Type B pancreatic cell (in vitro differentiated cells): ENCODE results near the gene TRIM33. TPM values are rescaled to one million over a fixed set of nuclear protein-coding genes. Genes with fewer than 3 reads are reported as not detected.

ENCODE experiments used
- DNase-seq: peaks from one replicate; pipeline ENCODE4 v3.0.0; 2021; ENCODE audit warnings: mixed read lengths; ENCODE audit not compliant: unreplicated experiment; ENCODE audit errors: extremely low spot score
- H3K27ac Mint-ChIP-seq: 2 replicates; pipeline ENCODE4 v1.8.0; 2021; ENCODE audit warnings: mild to moderate bottlenecking, mixed read lengths
- H3K27me3 Mint-ChIP-seq: 2 replicates; pipeline ENCODE4 v1.8.0; 2021; ENCODE audit warnings: mixed read lengths
- H3K36me3 Mint-ChIP-seq: 2 replicates; pipeline ENCODE4 v1.8.0; 2021; ENCODE audit warnings: mixed read lengths
- H3K4me1 Mint-ChIP-seq: one replicate; pipeline ENCODE4 v1.8.0; 2021; ENCODE audit warnings: mixed read lengths; ENCODE audit not compliant: unreplicated experiment
- H3K4me3 Mint-ChIP-seq: 2 replicates; pipeline ENCODE4 v1.8.0; 2021; ENCODE audit warnings: mild to moderate bottlenecking, mixed read lengths
- H3K9me3 Mint-ChIP-seq: 2 replicates; pipeline ENCODE4 v1.8.0; 2021; ENCODE audit warnings: mixed read lengths
- total RNA-seq: library from RNA; stranded (reverse); gene quantifications from 2 replicates; pipeline ENCODE4 v1.2.1, GENCODE V29; 2021; ENCODE audit warnings: low replicate concordance
- TF ChIP-seq, protein P1 (sequence below): fragments of 200-600 bp; sonication (generic); conservative IDR thresholded peaks from 2 replicates; pipeline ENCODE4 v1.5.0; 2021; ENCODE audit warnings: antibody characterized with exemption, mild to moderate bottlenecking

The TRIM33 gene
- total RNA-seq, 1 donor from 2014 or later, result 46.6 TPM

DNA sequence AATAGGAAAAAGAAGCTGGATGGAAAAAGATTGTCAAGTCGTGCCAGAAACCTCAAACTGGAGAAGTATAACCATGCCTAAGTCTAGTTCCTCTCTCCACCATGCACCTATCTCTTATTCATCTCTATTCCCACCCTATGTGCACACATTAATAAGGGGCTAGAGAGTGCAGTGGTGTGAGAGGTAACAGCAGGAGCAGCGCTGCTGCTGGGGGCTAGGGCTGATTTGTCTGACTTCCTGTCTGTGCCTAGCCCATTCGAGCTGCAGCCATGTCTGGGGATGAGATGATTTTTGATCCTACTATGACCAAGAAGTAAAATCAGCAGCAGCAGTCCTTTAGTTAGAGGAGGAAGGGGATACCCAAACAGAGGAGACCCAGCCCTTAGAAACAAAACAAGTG, 43.0 kb downstream of the TRIM33 start:
- Mint-ChIP-seq H3K36me3 (peaks cover 12% of the 10 kb centered on the region), H3K4me1 (peaks cover 33% of the 10 kb centered on the region), H3K4me3 (no peak overlapping the region), H3K27ac (peak overlapping the region; percentile 40), H3K27me3 (no peaks in the 10 kb centered on the region), H3K9me3 (peaks cover 10% of the 10 kb centered on the region)
- DNase-seq, result no peak
- TF ChIP-seq, protein P1, sequence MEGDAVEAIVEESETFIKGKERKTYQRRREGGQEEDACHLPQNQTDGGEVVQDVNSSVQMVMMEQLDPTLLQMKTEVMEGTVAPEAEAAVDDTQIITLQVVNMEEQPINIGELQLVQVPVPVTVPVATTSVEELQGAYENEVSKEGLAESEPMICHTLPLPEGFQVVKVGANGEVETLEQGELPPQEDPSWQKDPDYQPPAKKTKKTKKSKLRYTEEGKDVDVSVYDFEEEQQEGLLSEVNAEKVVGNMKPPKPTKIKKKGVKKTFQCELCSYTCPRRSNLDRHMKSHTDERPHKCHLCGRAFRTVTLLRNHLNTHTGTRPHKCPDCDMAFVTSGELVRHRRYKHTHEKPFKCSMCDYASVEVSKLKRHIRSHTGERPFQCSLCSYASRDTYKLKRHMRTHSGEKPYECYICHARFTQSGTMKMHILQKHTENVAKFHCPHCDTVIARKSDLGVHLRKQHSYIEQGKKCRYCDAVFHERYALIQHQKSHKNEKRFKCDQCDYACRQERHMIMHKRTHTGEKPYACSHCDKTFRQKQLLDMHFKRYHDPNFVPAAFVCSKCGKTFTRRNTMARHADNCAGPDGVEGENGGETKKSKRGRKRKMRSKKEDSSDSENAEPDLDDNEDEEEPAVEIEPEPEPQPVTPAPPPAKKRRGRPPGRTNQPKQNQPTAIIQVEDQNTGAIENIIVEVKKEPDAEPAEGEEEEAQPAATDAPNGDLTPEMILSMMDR, result no peak

DNA sequence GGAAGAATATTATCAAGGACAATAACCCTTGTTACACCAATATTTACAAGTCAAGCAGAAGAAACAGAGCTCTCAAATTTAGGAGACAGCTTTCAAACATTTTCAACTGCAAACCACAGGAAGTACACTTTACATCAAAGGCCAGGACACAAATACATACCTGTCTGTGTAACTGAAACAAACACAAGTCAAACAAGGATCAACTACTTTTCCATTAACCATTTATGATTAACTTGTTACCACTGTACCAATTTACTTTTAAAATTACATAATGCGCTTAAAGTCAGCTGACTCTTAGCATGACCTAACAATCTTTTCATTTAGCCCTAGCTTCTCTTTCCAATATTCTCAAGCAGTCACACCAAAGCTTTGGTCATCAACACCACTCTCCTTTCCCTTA, 43.5 kb downstream of the TRIM33 start:
- Mint-ChIP-seq H3K9me3 (peaks cover 10% of the 10 kb centered on the region), H3K4me3 (no peak overlapping the region), H3K27me3 (no peaks in the 10 kb centered on the region), H3K36me3 (peaks cover 12% of the 10 kb centered on the region), H3K4me1 (peaks cover 33% of the 10 kb centered on the region), H3K27ac (peak overlapping the region; percentile 40)
- TF ChIP-seq, protein P1, result no peak
- no peak for DNase-seq

- Mint-ChIP-seq H3K36me3 (peaks cover 16% of the 10 kb centered on the region), H3K4me3 (no peak overlapping the region), H3K4me1 (peaks cover 33% of the 10 kb centered on the region), H3K9me3 (peaks cover 10% of the 10 kb centered on the region), H3K27me3 (no peaks in the 10 kb centered on the region), H3K27ac (peak overlapping the region; percentile 40)
- TF ChIP-seq, protein P1, result peak; percentile 18
- no peak for DNase-seq
Measured at GRCh38 chr1:114466334-114467014, 44.5 kb downstream of the TRIM33 start.

- H3K27me3 Mint-ChIP-seq, result no peaks in the 10 kb centered on the region
- no peak overlapping the region for H3K4me3 Mint-ChIP-seq
- peaks cover 40% of the 10 kb centered on the region for H3K36me3 Mint-ChIP-seq
- H3K27ac Mint-ChIP-seq, result no peak overlapping the region
- no peak for DNase-seq
- TF ChIP-seq, protein P1, result no peak
- H3K9me3 Mint-ChIP-seq, result peaks cover 10% of the 10 kb centered on the region
- H3K4me1 Mint-ChIP-seq, result peaks cover 32% of the 10 kb centered on the region
Measured at GRCh38 chr1:114462963-114463362, 48.0 kb downstream of the TRIM33 start.

DNA sequence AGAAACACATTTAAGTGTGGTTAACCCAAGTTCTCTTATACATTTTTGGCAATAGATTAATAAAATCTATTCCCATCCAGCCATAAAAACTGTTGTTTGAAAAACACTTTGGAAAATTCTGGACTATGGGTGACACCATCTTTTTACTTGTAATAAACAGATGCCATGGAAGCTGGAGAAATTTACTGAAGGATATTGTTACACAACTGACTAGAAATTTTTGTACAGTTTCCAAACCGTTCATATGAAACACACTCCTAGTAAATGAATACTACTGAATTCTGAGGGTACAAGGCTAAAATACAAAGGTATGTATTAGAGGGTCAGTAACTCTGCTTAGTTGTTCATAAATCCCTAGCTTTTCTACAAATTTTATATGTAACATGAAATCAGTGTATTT, 48.7 kb downstream of the TRIM33 start:
- Mint-ChIP-seq H3K9me3 (peaks cover 9% of the 10 kb centered on the region), H3K4me3 (no peak overlapping the region), H3K27me3 (no peaks in the 10 kb centered on the region), H3K4me1 (peaks cover 27% of the 10 kb centered on the region), H3K36me3 (peaks cover 41% of the 10 kb centered on the region), H3K27ac (no peak overlapping the region)
- DNase-seq, result no peak
- TF ChIP-seq, protein P1, result no peak
